SK-N-SH treated with all-trans-retinoic acid at 6 μM for 48 hours (cell line): ENCODE results near the gene FUBP1.

Experiments used
- ARNTL ChIP-seq: fragments of 450-650 bp; formaldehyde crosslinking; IDR thresholded peaks from 2 replicates; pipeline ENCODE4 v1.5.0; 2020; ENCODE audit warnings: low read depth, mild to moderate bottlenecking, moderate library complexity, borderline replicate concordance
- CSRNP3 ChIP-seq: fragments of 250-450 bp; sonication (Bioruptor Pico); IDR thresholded peaks from 2 replicates; pipeline ENCODE4 v1.5.1; 2021; ENCODE audit warnings: mild to moderate bottlenecking, moderate library complexity
- PATZ1 ChIP-seq: fragments of 250-450 bp; sonication (Bioruptor Pico); IDR thresholded peaks from 2 replicates; pipeline ENCODE4 v1.8.0; 2020; ENCODE audit warnings: mild to moderate bottlenecking, moderate library complexity, borderline replicate concordance
- POU6F1 ChIP-seq: fragments of 250-450 bp; sonication (Bioruptor Pico); IDR thresholded peaks from 2 replicates; pipeline ENCODE4 v1.8.0; 2021; ENCODE audit warnings: low read depth, mild to moderate bottlenecking, moderate library complexity, borderline replicate concordance
- TCF4 ChIP-seq: fragments of 250-450 bp; sonication (Bioruptor Pico); IDR thresholded peaks from 2 replicates; pipeline ENCODE4 v1.8.0; 2021; ENCODE audit warnings: mild to moderate bottlenecking, moderate library complexity, borderline replicate concordance
- TOX ChIP-seq: fragments of 250-450 bp; sonication (Bioruptor Pico); IDR thresholded peaks from 2 replicates; pipeline ENCODE4 v1.8.0; 2021; ENCODE audit warnings: mild to moderate bottlenecking, moderate library complexity, borderline replicate concordance
- TSHZ2 ChIP-seq: fragments of 250-450 bp; sonication (Bioruptor Pico); IDR thresholded peaks from 2 replicates; pipeline ENCODE4 v1.5.0; 2020; ENCODE audit warnings: mild to moderate bottlenecking, moderate library complexity
- ZFP3 ChIP-seq: fragments of 250-450 bp; sonication (Bioruptor Pico); IDR thresholded peaks from 2 replicates; pipeline ENCODE4 v1.5.0; 2020; ENCODE audit warnings: mild to moderate bottlenecking, moderate library complexity
- ZFP30 ChIP-seq: fragments of 450-650 bp; formaldehyde crosslinking; IDR thresholded peaks from 2 replicates; pipeline ENCODE4 v1.5.0; 2022; ENCODE audit warnings: mild to moderate bottlenecking, moderate library complexity

- no peak for TF ChIP-seq PATZ1 (CRISPR knock-in tag)
- no peak for TF ChIP-seq CSRNP3 (CRISPR knock-in tag)
- no peak for TF ChIP-seq ARNTL (CRISPR knock-in tag)
- TF ChIP-seq ZFP30 (CRISPR knock-in tag), result no peak
- TF ChIP-seq TSHZ2, result no peak
- TF ChIP-seq TCF4 (CRISPR knock-in tag), result no peak
- no peak for TF ChIP-seq ZFP3 (CRISPR knock-in tag)
- no peak for TF ChIP-seq TOX (CRISPR knock-in tag)
- TF ChIP-seq POU6F1 (CRISPR knock-in tag), result no peak
These were observed 23.2 kb downstream of the FUBP1 start for GRCh38 chr1:77955709-77956108.
